Measurements from ENCODE around the gene OR7C2. TPM values are rescaled to one million over a fixed set of nuclear protein-coding genes. Genes with fewer than 3 reads are reported as not detected.

Gene OR7C2
- total RNA-seq, 1 donor from 2014 or later, result not detected

DNA sequence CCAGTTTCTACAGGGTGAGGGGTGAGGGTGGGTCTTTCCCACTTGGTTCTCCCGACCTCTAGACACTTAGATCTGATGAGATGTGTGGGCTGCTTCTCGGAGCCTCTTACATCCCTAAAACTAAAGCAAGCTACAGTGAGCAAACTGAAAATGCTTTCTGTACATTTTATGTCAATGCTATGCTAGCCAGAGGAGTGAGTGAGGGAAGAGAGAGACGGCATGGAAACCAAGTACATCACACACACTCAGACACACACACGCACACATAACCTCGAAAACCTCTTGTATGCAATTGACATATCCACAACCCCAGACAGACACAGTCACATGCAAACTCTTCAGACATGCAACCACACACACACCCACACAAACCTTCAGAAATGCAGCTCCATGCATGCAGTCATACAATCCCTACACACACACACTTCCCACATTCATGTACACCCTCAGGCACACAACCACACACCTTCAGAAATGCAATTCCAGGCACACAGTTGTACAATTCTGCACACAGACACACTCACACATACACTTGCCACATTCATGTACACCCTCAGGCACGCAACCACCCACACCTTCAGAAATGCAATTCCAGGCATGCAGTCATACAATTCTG is 37.0 kb downstream of the OR7C2 start:
- FAIRE-seq, result no peak

DNA sequence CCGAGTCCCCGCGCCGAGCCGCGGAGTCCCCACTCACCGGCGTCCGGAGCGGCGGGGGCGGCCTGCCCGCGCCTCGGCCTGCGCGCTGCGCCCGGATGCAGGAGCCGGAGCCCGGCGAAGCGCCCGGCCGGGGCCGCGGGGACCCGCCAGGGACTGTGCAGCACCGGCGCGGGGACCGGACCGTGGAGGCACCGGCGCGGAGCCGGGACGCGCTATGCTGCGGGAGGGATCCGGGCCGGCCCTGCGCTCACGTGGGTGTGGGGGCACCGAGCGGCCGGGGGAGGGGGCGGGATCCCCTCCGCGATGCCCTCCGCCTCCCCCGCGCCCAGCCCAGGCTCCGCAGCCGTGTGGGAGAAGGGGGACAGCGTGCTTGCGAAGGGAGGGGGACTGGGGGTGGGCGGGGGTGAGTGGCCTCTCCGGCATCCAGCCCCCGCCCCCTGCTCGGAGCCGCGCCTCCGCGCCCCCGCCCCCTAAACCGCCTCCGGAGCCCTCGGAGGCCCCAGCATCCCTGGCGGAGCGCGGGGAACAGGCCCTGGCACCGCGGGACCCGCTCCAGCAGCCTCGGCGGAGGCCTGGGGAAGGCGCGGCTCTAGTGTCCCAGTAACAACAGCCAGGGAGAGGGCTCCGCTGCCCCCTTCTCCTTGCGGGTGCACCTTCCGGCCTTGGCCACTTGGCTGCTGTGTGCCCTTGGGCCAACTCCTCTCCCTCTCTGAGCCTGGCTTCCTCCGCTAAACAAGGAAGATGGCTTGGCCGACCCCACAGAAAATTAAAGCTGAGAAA is 38.4 kb downstream of the OR7C2 start, which contains the start of gene SLC1A6:
SLC1A6 (minus strand) TSS at position 389 of the 780 bp plus-strand sequence. CDS start 6,954 bp downstream, outside the sequence.
- no peak for FAIRE-seq
- peak; percentile 36 to 37 for DNase-seq (ENCODE audit: low spot score in 2 of 2)

More for the DNA sequence above, 37.0 kb downstream of the OR7C2 start:
- DNase-seq (ENCODE audit: low spot score in 2 of 2), result no peak

DNA sequence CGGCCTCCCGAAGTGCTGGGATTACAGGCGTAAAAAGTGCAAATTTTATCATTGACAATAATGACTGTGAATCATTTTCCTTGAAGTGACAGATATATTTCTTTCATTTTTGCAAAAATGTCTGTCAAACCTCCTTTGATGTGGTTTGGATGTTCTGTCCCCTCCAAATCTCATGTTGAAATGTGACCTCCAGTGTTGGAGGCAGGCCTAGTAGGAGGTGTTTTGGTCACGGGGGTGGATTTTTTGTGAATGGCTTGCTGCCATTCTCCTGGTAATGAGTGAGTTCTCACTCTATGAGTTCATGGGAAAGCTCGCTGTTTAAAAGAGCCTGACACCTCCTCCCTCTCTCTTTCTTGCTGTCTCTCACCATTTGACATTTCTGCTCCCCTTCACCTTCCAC is 43.8 kb downstream of the OR7C2 start:
- FAIRE-seq (no peak), DNase-seq (ENCODE audit: low spot score in 2 of 2) (no peak)

Other genes starting within 250 kb of the OR7C2 start
- gene ADGRE2, start 162.9 kb upstream of the OR7C2 start, total RNA-seq, result under 0.01 TPM
- not detected for gene OR7A5, start 106.3 kb upstream of the OR7C2 start, total RNA-seq
- not detected for gene OR7C1, start 106.3 kb upstream of the OR7C2 start, total RNA-seq
- not detected for gene OR7A10, start 92.6 kb upstream of the OR7C2 start, total RNA-seq
- not detected for gene OR7A17, start 55.4 kb upstream of the OR7C2 start, total RNA-seq
- 54.6 TPM for gene SLC1A6, start 38.4 kb downstream of the OR7C2 start, total RNA-seq
- gene CASP14, start 108.0 kb downstream of the OR7C2 start, total RNA-seq, result not detected
- under 0.01 TPM for gene OR1I1, start 140.7 kb downstream of the OR7C2 start, total RNA-seq
- 1.2 TPM for gene SYDE1, start 165.9 kb downstream of the OR7C2 start, total RNA-seq

Data from frontal cortex (tissue), 4 donors.